K562 (cell line): Measurements from ENCODE around the gene SLC35G3. TPM values are rescaled to one million over a fixed set of nuclear protein-coding genes. Genes with fewer than 3 reads are reported as not detected.

Experiments
- ATAC-seq: fragments of 200-7000 bp; cut with Tn5 transposase; 3 replicates; pipeline ENCODE4 v1.9.1; 2020; ENCODE audit warnings: moderate library complexity
- BruUV-seq: library from RNA; stranded (reverse); fragments of 400-500 nt; replicated peaks from 2 replicates; lab custom pipeline; 2021; lab: Mats Ljungman, UMichigan
- CTCF ChIA-PET: fragments of 300-600 bp; formaldehyde crosslinking; extraction: SDS; loops from one replicate; lab custom pipeline; 2021; ENCODE audit warnings: low intra/inter-chr PET ratio; lab: Yijun Ruan, JAX
- POLR2A ChIA-PET: fragments of 300-600, 350-650 bp; sonication (Branson Sonifier 250); formaldehyde crosslinking; extraction: SDS; loops from one replicate; lab custom pipeline; 2021; ENCODE audit warnings: antibody characterized with exemption, inconsistent platforms; lab: Yijun Ruan, JAX
- DNase-seq, 4 experiments: peaks; one replicate each; pipeline versions ENCODE4 v3.0.0 to v3.0.0-alpha.2; 2011 to 2018; ENCODE audit warnings: low spot score in 3 of 4, mixed read lengths in 3 of 4; ENCODE audit errors: extremely low read depth in 1 of 4
- FAIRE-seq: peaks from 2 replicates; lab custom pipeline; 2011; peaks lifted over from hg19 to GRCh38; lab: Jason Lieb, UNC
- H2AFZ ChIP-seq: 2 replicates; pipeline ENCODE4 v1.6.0; 2011; ENCODE audit warnings: low read depth, low read length, control low read depth, inconsistent platforms
- H3K27ac ChIP-seq: fragments of 200-600 bp; 3 replicates; pipeline ENCODE4 v1.8.0; 2011; ENCODE audit warnings: low read depth, mild to moderate bottlenecking, control low read depth, inconsistent platforms, low read length, moderate library complexity, mixed read lengths; ENCODE audit errors: extremely low read depth
- H3K27me3 ChIP-seq, 2 experiments: fragments of 300-600 bp in 1 of 2; 2 replicates in 1 of 2; 3 replicates in 1 of 2; pipeline versions ENCODE4 v1.6.0 to v1.8.0; 2011; ENCODE audit warnings: inconsistent platforms in 2 of 2, low read length in 2 of 2, mild to moderate bottlenecking in 1 of 2, mixed read lengths in 1 of 2, moderate library complexity in 1 of 2; ENCODE audit not compliant: control insufficient read depth in 2 of 2, insufficient read depth in 2 of 2
- H3K36me3 ChIP-seq: fragments of 300-600 bp; 3 replicates; pipeline ENCODE4 v1.8.0; 2011; ENCODE audit warnings: mild to moderate bottlenecking, low read length, inconsistent platforms; ENCODE audit not compliant: control insufficient read depth, insufficient read depth
- H3K4me1 ChIP-seq, 2 experiments: fragments of 200-600 bp in 1 of 2; replicated peaks in 1 of 2; 2 replicates in 1 of 2; 3 replicates in 1 of 2; pipeline versions ENCODE4 v1.5.1 to v1.8.0; 2011; ENCODE audit warnings: inconsistent platforms in 2 of 2, low read length in 2 of 2, mild to moderate bottlenecking in 1 of 2, mixed read lengths in 1 of 2, moderate library complexity in 1 of 2; ENCODE audit not compliant: control insufficient read depth in 2 of 2, insufficient read depth in 2 of 2
- H3K4me2 ChIP-seq: 2 replicates; pipeline ENCODE4 v1.6.1; 2011; ENCODE audit warnings: low read length, control low read depth, inconsistent platforms, mixed read lengths; ENCODE audit not compliant: insufficient read depth
- H3K4me3 ChIP-seq: fragments of 200-600 bp; sonication (generic), shearing (Covaris generic); 2 replicates; pipeline ENCODE4 v1.5.1; 2016; ENCODE audit warnings: control low read depth, inconsistent platforms
- H3K79me2 ChIP-seq: fragments of 200-600 bp; 3 replicates; pipeline ENCODE4 v1.8.0; 2011; ENCODE audit warnings: low read length, inconsistent platforms; ENCODE audit not compliant: control insufficient read depth, insufficient read depth
- H3K9ac ChIP-seq, 2 experiments: 2 replicates each; pipeline versions ENCODE4 v1.6.0 to v1.6.1; 2011; ENCODE audit warnings: low read depth in 2 of 2, low read length in 2 of 2, control low read depth in 1 of 2, inconsistent platforms in 1 of 2, mild to moderate bottlenecking in 1 of 2, mixed read lengths in 1 of 2; ENCODE audit not compliant: insufficient read depth in 1 of 2
- H3K9me1 ChIP-seq: one replicate; pipeline ENCODE4 v1.6.0; 2011; ENCODE audit warnings: inconsistent platforms, mild to moderate bottlenecking, low read length, moderate library complexity; ENCODE audit not compliant: control insufficient read depth, insufficient read depth
- H3K9me3 ChIP-seq: replicated peaks from 2 replicates; pipeline ENCODE4 v1.5.1; 2011; ENCODE audit warnings: low read depth, low read length, inconsistent platforms; ENCODE audit not compliant: control insufficient read depth, insufficient read depth
- H4K20me1 ChIP-seq: replicated peaks from 2 replicates; pipeline ENCODE4 v1.6.1; 2011; ENCODE audit warnings: low read length, inconsistent platforms, mixed read lengths; ENCODE audit not compliant: control insufficient read depth, insufficient read depth
- CEBPG ChIP-seq, 3 experiments: fragments of 200-800 bp in 1 of 3; sonication (Bioruptor generic) in 1 of 3; sonication (generic) in 1 of 3; formaldehyde crosslinking in 1 of 3; IDR thresholded peaks in 2 of 3; conservative IDR thresholded peaks in 1 of 3; 2 replicates each; pipeline versions ENCODE4 v1.6.1 to v1.8.0; 2016 to 2022; ENCODE audit warnings: missing compliant biosample characterization in 2 of 3, missing genetic modification characterization in 2 of 3, mild to moderate bottlenecking in 1 of 3, missing genetic modification reagents in 1 of 3
- FOXJ3 ChIP-seq: sonication (generic); formaldehyde crosslinking; IDR thresholded peaks from 2 replicates; pipeline ENCODE4 v1.4.0; 2020; ENCODE audit warnings: mild to moderate bottlenecking, missing genetic modification reagents
- PRPF4 ChIP-seq: fragments of 200-400 bp; formaldehyde crosslinking; IDR thresholded peaks from one replicate; pipeline ENCODE4 v1.6.1; 2017; ENCODE audit warnings: low read length, low read depth, mild to moderate bottlenecking; ENCODE audit not compliant: insufficient read depth, poor library complexity, severe bottlenecking
- WGBS: fragments of 100-300 bp; shearing (Covaris generic); methylation state at CpG from one replicate; pipeline ENCODE4 v1.1.6; 2016; ENCODE audit warnings: low coverage, mixed read lengths; ENCODE audit not compliant: insufficient coverage; ENCODE audit errors: missing lambda C conversion rate; 5-methylcytosine and 5-hydroxymethylcytosine counted together
- in situ Hi-C: fragments of 300-500 bp; cut with MboI; formaldehyde crosslinking; loops from 4 replicates; pipeline ENCODE4 v1.15.0; 2018; ENCODE audit warnings: inconsistent platforms, mixed read lengths
- intact Hi-C: fragments of 100-400 bp; cut with micrococcal nuclease; formaldehyde crosslinking; loops from 2 replicates; pipeline ENCODE4 v1.14.2; 2022
- polyA plus RNA-seq, 8 experiments: library from polyadenylated mRNA; depleted of rRNA in 4 of 8; stranded (reverse) in 5 of 8; unstranded in 3 of 8; fragments of >200 nt; fragmentation: Nextera tagmentation in 2 of 8; fragmentation: Illumina TruSeq in 1 of 8; extraction: Ambion mirVana in 2 of 8; extraction: Trizol in 1 of 8; gene quantifications; 2 replicates each; pipeline versions ENCODE4 v1.2.1 to v1.2.3, GENCODE V29; 2011 to 2014; ENCODE audit warnings: inconsistent platforms in 1 of 8, missing spikeins in 1 of 8
- total RNA-seq, 7 experiments: library from RNA; depleted of rRNA in 6 of 7; stranded (reverse); fragments of >200 nt in 6 of 7; fragmentation: Illumina TruSeq in 2 of 7; extraction: Trizol in 2 of 7; gene quantifications; 2 replicates each; pipeline versions ENCODE4 v1.2.1 to v1.2.3, GENCODE V29; 2011 to 2021; ENCODE audit warnings: low replicate concordance in 1 of 7

The SLC35G3 gene
- total and polyA plus RNA-seq, 9 of the 15 experiments (the other 6 are each of a cell fraction or from before 2014, with no cell fraction given): not detected

- Histone ChIP-seq H3K9me1 (no peaks in the 10 kb centered on the region), H3K4me3 (no peak overlapping the region), H3K27ac (no peak overlapping the region), H3K9ac (no peak overlapping the region), H3K79me2 (no peaks in the 10 kb centered on the region), H3K4me1 (no peaks in the 10 kb centered on the region; a peak in 1 of 5 replicates), H3K9me3 (no peaks in the 10 kb centered on the region), H4K20me1 (no peaks in the 10 kb centered on the region), H3K36me3 (no peaks in the 10 kb centered on the region)
- CTCF ChIA-PET: no interaction called here
- in situ Hi-C loops (loop anchor here (10.0 kb wide), 1 partner anchor 593 kb away; the partner anchor contains the start of gene GAS2L2), intact Hi-C loops (no loop called here)
- no peak for FAIRE-seq
- DNase-seq: no peak
- no peak for ATAC-seq
- TF ChIP-seq CEBPG (CRISPR knock-in tag; IDR thresholded peaks at IDR 0.05) (no peak), CEBPG (tag; conservative IDR thresholded peaks at IDR 0.05 in 1 of 2, IDR thresholded peaks at IDR 0.05 in 1 of 2) (peak in 1 of 2 experiments; percentile 48; a peak in 2 of 4 replicates), FOXJ3 (CRISPR knock-in tag) (no peak), PRPF4 (no peak)
- TF ChIP-seq, all 486 proteins: peak for 1
- peaks cover 26 to 41% of the 10 kb centered on the region in 2 experiments for H3K27me3 ChIP-seq
- H2AFZ ChIP-seq: no peak overlapping the region
- POLR2A ChIA-PET: interaction anchor here (1.0 to 1.1 kb wide), 2 partner anchors 17 to 28 kb away, joined by 3 read pairs; no protein-coding TSS in a partner anchor
- WGBS: 0% methylated on average over 3 of the region's 3 CpGs
- no peak overlapping the region for H3K4me2 ChIP-seq
- BruUV-seq: no TSS peak
These were observed 32.9 kb downstream of the SLC35G3 start for GRCh38 chr17:35161281-35161761.
